Neural cell (in vitro differentiated cells): Measurements from ENCODE around the gene AKIRIN2. TPM values are rescaled to one million over a fixed set of nuclear protein-coding genes. Genes with fewer than 3 reads are reported as not detected.
"Not testable (repeated sequence)": the region's sequence is repeated elsewhere in the genome, so short reads cannot be mapped to it uniquely, and the experiment has no call there.

ENCODE experiments used
- H2AFZ ChIP-seq: fragments of 200-600, 300-800 bp; sonication (generic), shearing (Covaris generic); 2 replicates; pipeline ENCODE4 v1.6.0; 2014; ENCODE audit warnings: low read depth, mild to moderate bottlenecking, antibody characterized with exemption, low read length, moderate library complexity
- H3F3A ChIP-seq: fragments of 200-600 bp; shearing (Covaris generic); 2 replicates; pipeline ENCODE4 v1.6.1; 2016; ENCODE audit warnings: mild to moderate bottlenecking, moderate library complexity, mixed read lengths, antibody characterized with exemption, low read length; ENCODE audit not compliant: insufficient read depth, poor library complexity, severe bottlenecking
- H3K27ac ChIP-seq: fragments of 200-600, 300-800 bp; sonication (generic), shearing (Covaris generic); 2 replicates; pipeline ENCODE4 v1.5.1; 2014; ENCODE audit warnings: mild to moderate bottlenecking, low read length, moderate library complexity
- H3K27me3 ChIP-seq: fragments of 300-800, 200-600 bp; sonication (generic), shearing (Covaris generic); 2 replicates; pipeline ENCODE4 v1.6.0; 2014; ENCODE audit warnings: mild to moderate bottlenecking, low read depth, low read length, moderate library complexity; ENCODE audit not compliant: insufficient read depth
- H3K36me3 ChIP-seq: fragments of 300-800, 200-600 bp; sonication (generic), shearing (Covaris generic); 2 replicates; pipeline ENCODE4 v1.5.1; 2014; ENCODE audit warnings: mild to moderate bottlenecking, antibody characterized with exemption, low read length, moderate library complexity; ENCODE audit not compliant: insufficient read depth
- H3K4me2 ChIP-seq: fragments of 300-800, 200-600 bp; sonication (generic), shearing (Covaris generic); 2 replicates; pipeline ENCODE4 v1.6.0; 2014; ENCODE audit warnings: mild to moderate bottlenecking, low read length
- H3K4me3 ChIP-seq: fragments of 300-800, 200-600 bp; sonication (generic), shearing (Covaris generic); 2 replicates; pipeline ENCODE4 v1.5.1; 2014; ENCODE audit warnings: mild to moderate bottlenecking, low read length, moderate library complexity
- H3K79me2 ChIP-seq: fragments of 200-600 bp; shearing (Covaris generic); replicated peaks from 2 replicates; pipeline ENCODE4 v1.6.0; 2014; ENCODE audit warnings: mild to moderate bottlenecking, low read length, moderate library complexity; ENCODE audit not compliant: insufficient read depth
- H3K9ac ChIP-seq: fragments of 300-800, 200-600 bp; sonication (generic), shearing (Covaris generic); 2 replicates; pipeline ENCODE4 v1.6.1; 2016; ENCODE audit warnings: mild to moderate bottlenecking, low read length, mixed read lengths
- H3K9me2 ChIP-seq: fragments of 200-600 bp; shearing (Covaris generic); 2 replicates; pipeline ENCODE4 v1.6.1; 2016; ENCODE audit warnings: mild to moderate bottlenecking, low read length, mixed read lengths; ENCODE audit not compliant: insufficient read depth
- H3K9me3 ChIP-seq: fragments of 200-600, 300-800 bp; sonication (generic), shearing (Covaris generic); 2 replicates; pipeline ENCODE4 v1.6.1; 2016; ENCODE audit warnings: mild to moderate bottlenecking, mixed run types, low read length, moderate library complexity, mixed read lengths
- H4K20me1 ChIP-seq: fragments of 200-600 bp; shearing (Covaris generic); 2 replicates; pipeline ENCODE4 v1.6.1; 2016; ENCODE audit warnings: mild to moderate bottlenecking, mixed run types; ENCODE audit not compliant: insufficient read depth
- EP300 ChIP-seq: fragments of 450-650 bp; conservative IDR thresholded peaks from 2 replicates; pipeline ENCODE4 v1.6.1; 2014; ENCODE audit warnings: antibody characterized with exemption, mild to moderate bottlenecking, moderate library complexity; ENCODE audit not compliant: poor library complexity, severe bottlenecking
- MXI1 ChIP-seq: fragments of 450-650 bp; conservative IDR thresholded peaks from 2 replicates; pipeline ENCODE4 v1.6.1; 2014; ENCODE audit warnings: antibody characterized with exemption, mild to moderate bottlenecking; ENCODE audit not compliant: poor library complexity, severe bottlenecking
- POLR2AphosphoS5 ChIP-seq: IDR thresholded peaks from 2 replicates; pipeline ENCODE4 v1.6.1; 2012
- RAD21 ChIP-seq: fragments of 450-650 bp; conservative IDR thresholded peaks from 2 replicates; pipeline ENCODE4 v1.6.1; 2014; ENCODE audit warnings: antibody characterized with exemption, mild to moderate bottlenecking, moderate library complexity
- SMC3 ChIP-seq: fragments of 450-650 bp; conservative IDR thresholded peaks from 2 replicates; pipeline ENCODE4 v1.6.1; 2014; ENCODE audit warnings: antibody characterized with exemption, mild to moderate bottlenecking, moderate library complexity; ENCODE audit not compliant: poor library complexity
- TAF1 ChIP-seq: IDR thresholded peaks from 2 replicates; pipeline ENCODE4 v1.6.1; 2012; ENCODE audit warnings: low read depth
- polyA plus RNA-seq: library from polyadenylated mRNA; depleted of rRNA; stranded (reverse); fragments of >200 nt; gene quantifications from 2 replicates; pipeline ENCODE4 v1.2.3, GENCODE V29; 2014
- TF ChIP-seq, protein P1 (sequence below): fragments of 450-650 bp; IDR thresholded peaks from 2 replicates; pipeline ENCODE4 v1.5.1; 2014; ENCODE audit warnings: antibody characterized with exemption, mild to moderate bottlenecking, moderate library complexity; ENCODE audit not compliant: poor library complexity, severe bottlenecking
- TF ChIP-seq, protein P2 (sequence below): IDR thresholded peaks from 2 replicates; pipeline ENCODE4 v1.6.1; 2012; ENCODE audit warnings: borderline replicate concordance

Gene AKIRIN2
- polyA plus RNA-seq, 1 donor from 2014 or later: 82.8 TPM

DNA sequence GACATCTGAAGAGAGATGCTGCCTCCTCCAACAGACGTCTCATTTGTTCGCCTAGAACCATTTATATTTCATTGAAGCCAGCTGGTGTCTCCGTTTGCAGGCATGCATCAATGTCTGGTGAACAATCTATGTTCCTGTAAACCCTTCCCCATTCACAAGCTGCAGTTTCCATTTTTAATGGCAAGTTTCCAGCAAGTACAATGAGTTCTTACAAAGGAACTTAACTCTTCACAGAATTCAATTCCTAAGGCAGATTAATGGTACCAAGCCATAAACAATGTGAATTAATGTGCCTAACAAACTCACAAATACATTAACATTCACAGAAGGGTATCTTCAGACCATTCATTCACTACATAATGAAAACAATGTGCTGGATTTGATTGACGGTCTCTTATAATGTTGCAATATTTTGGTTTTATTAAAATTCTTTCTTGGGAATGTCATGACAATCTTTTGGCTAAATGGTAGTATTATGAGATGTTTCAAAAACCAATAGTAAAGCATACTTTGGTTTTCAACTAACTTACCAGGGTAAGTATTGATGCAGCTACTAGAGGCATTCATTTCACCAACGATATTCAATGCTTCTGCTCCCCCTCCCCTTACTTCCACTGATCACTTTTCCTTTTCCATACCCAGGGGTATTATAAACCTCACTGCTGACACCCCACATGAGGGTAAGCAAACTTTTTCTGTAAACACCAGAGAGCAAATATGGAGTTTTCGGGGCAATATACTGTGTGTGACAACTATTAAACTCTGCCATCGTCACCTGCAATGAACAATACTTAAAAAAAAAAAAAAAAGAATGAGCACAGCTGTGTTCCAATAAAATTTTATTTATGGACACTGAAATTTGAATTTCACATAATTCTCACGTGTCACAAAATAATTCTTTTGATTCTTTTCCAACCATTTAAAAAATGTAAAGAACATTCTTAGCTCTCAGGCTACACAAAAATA, 4.2 kb downstream of the AKIRIN2 start:
- peak overlapping the region; percentile 24 for H3K27ac ChIP-seq
- TF ChIP-seq, protein P1, sequence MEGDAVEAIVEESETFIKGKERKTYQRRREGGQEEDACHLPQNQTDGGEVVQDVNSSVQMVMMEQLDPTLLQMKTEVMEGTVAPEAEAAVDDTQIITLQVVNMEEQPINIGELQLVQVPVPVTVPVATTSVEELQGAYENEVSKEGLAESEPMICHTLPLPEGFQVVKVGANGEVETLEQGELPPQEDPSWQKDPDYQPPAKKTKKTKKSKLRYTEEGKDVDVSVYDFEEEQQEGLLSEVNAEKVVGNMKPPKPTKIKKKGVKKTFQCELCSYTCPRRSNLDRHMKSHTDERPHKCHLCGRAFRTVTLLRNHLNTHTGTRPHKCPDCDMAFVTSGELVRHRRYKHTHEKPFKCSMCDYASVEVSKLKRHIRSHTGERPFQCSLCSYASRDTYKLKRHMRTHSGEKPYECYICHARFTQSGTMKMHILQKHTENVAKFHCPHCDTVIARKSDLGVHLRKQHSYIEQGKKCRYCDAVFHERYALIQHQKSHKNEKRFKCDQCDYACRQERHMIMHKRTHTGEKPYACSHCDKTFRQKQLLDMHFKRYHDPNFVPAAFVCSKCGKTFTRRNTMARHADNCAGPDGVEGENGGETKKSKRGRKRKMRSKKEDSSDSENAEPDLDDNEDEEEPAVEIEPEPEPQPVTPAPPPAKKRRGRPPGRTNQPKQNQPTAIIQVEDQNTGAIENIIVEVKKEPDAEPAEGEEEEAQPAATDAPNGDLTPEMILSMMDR: no peak
- TF ChIP-seq POLR2AphosphoS5 (peak; percentile 35), TAF1 (no peak), SMC3 (peak; percentile 27), MXI1 (no peak), EP300 (no peak), RAD21 (no peak)
- TF ChIP-seq, protein P2, sequence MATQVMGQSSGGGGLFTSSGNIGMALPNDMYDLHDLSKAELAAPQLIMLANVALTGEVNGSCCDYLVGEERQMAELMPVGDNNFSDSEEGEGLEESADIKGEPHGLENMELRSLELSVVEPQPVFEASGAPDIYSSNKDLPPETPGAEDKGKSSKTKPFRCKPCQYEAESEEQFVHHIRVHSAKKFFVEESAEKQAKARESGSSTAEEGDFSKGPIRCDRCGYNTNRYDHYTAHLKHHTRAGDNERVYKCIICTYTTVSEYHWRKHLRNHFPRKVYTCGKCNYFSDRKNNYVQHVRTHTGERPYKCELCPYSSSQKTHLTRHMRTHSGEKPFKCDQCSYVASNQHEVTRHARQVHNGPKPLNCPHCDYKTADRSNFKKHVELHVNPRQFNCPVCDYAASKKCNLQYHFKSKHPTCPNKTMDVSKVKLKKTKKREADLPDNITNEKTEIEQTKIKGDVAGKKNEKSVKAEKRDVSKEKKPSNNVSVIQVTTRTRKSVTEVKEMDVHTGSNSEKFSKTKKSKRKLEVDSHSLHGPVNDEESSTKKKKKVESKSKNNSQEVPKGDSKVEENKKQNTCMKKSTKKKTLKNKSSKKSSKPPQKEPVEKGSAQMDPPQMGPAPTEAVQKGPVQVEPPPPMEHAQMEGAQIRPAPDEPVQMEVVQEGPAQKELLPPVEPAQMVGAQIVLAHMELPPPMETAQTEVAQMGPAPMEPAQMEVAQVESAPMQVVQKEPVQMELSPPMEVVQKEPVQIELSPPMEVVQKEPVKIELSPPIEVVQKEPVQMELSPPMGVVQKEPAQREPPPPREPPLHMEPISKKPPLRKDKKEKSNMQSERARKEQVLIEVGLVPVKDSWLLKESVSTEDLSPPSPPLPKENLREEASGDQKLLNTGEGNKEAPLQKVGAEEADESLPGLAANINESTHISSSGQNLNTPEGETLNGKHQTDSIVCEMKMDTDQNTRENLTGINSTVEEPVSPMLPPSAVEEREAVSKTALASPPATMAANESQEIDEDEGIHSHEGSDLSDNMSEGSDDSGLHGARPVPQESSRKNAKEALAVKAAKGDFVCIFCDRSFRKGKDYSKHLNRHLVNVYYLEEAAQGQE: peak; percentile 21
- no peaks in the 10 kb centered on the region for H3K36me3 ChIP-seq
- no peaks in the 10 kb centered on the region for H3K9me3 ChIP-seq
- H3K9ac ChIP-seq: peak overlapping the region; percentile 97
- H3K4me2 ChIP-seq: peak overlapping the region; percentile 77
- H3K9me2 ChIP-seq: no peaks in the 10 kb centered on the region
- H3F3A ChIP-seq: peaks cover 3% of the 10 kb centered on the region
- peak overlapping the region; percentile 92 for H3K4me3 ChIP-seq
- H2AFZ ChIP-seq: no peak overlapping the region
- H3K27me3 ChIP-seq: no peaks in the 10 kb centered on the region
- H3K79me2 ChIP-seq: peaks cover 88% of the 10 kb centered on the region
- H4K20me1 ChIP-seq: peaks cover 13% of the 10 kb centered on the region

DNA sequence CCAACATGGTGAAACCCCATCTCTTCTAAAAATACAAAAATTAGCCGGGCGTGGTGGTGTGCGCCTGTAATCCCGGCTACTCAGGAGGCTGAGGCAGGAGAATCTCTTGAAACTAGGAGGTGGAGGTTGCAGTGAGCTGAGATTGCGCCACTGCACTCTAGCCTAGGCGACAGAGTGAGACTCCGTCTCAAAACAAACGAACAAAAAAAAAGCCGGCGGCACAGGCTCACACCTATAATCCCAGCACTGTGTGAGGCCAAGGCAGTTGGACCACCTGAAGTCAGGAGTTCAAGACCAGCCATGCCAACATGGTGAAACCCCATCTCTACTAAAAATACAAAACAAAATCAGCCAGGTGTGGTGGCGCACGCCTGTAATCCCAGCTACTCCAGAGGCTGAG, 5.2 kb downstream of the AKIRIN2 start:
- H3K9ac ChIP-seq, H2AFZ ChIP-seq, H3K27ac ChIP-seq, H3K27me3 ChIP-seq, H3K9me2 ChIP-seq, H3K9me3 ChIP-seq, H3F3A ChIP-seq, H3K36me3 ChIP-seq, H3K4me2 ChIP-seq: not testable (repeated sequence)
- peak overlapping the region; percentile 92 for H3K4me3 ChIP-seq
- peaks cover 96% of the 10 kb centered on the region for H3K79me2 ChIP-seq
- peaks cover 13% of the 10 kb centered on the region for H4K20me1 ChIP-seq
